ENCODE data around the gene SGCE. TPM values are rescaled to one million over a fixed set of nuclear protein-coding genes. Genes with fewer than 3 reads are reported as not detected.
"Not testable (repeated sequence)": the region's sequence is repeated elsewhere in the genome, so short reads cannot be mapped to it uniquely, and the experiment has no call there.

Gene SGCE
- 1 to 10 TPM in 1 of 2 experiments, under 1 TPM in 1; 0.36 to 1.8 TPM for total RNA-seq
- polyA plus RNA-seq, result 1 to 10 TPM in 1 of 3 donors, not detected in 2; 2.9 TPM
- total RNA-seq, result 0 to 0.35 (median 0.08) reads per million in 6 experiments

DNA sequence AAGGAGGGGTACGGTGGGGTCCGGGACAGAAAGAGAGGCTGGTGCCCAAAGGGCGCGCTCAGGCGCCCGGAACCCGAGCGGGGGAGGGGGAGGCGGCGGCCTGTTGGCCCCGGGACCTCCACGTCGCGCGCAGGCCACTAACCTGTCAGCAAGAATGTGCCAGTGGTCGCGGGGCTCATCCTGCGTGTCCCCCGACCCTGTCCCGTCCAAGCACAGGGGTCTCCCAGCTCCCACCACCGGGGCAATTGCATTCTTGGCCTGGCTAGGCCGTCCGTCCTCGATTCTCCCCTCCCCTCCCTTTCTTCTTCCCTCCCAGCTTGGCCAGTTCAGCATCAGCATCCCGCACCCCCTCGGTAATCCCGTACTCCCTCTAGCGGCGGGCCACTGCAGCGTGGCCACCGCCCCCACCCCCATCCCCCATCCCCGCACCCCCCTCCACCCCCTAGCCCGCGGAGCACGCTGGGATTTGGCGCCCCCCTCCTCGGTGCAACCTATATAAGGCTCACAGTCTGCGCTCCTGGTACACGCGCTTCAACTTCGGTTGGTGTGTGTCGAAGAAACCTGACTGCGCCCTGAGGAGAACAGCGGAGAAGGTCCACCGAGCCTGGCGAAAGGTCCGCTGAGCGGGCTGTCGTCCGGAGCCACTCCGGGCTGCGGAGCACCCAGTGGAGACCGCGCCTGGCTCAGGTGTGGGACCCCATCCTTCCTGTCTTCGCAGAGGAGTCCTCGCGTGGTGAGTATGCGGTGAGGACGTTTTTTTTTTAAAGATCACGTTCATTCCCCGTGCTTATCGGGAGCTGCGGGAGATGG lies at the start of gene SGCE:
Gene SGCE (minus strand): TSS at position 286 of the 810 bp plus-strand sequence. CDS start 35 bp downstream, at position 251.
- Mint-ChIP-seq H3K4me3 (peak within 1 kb of the TSS; percentile 82 to 91 (median 86)), H3K27me3 (peaks cover 14 to 31% (median 29%) of the 10 kb centered on the region in 5 donors), H3K27ac (peak within 1 kb of the TSS in 6 of 10 donors; percentile 12 to 83 (median 44)), H3K36me3 (no peaks in the 10 kb centered on the region), H3K9me3 (peaks cover 0 to 6% (median 0%) of the 10 kb centered on the region in 9 donors), H3K4me1 (peaks cover 7 to 23% (median 20%) of the 10 kb centered on the region in 4 donors)
- no peak for ATAC-seq
- POLR2A ChIA-PET, result no interaction called here
- peak; percentile 6 to 70 (median 29) for DNase-seq

DNA sequence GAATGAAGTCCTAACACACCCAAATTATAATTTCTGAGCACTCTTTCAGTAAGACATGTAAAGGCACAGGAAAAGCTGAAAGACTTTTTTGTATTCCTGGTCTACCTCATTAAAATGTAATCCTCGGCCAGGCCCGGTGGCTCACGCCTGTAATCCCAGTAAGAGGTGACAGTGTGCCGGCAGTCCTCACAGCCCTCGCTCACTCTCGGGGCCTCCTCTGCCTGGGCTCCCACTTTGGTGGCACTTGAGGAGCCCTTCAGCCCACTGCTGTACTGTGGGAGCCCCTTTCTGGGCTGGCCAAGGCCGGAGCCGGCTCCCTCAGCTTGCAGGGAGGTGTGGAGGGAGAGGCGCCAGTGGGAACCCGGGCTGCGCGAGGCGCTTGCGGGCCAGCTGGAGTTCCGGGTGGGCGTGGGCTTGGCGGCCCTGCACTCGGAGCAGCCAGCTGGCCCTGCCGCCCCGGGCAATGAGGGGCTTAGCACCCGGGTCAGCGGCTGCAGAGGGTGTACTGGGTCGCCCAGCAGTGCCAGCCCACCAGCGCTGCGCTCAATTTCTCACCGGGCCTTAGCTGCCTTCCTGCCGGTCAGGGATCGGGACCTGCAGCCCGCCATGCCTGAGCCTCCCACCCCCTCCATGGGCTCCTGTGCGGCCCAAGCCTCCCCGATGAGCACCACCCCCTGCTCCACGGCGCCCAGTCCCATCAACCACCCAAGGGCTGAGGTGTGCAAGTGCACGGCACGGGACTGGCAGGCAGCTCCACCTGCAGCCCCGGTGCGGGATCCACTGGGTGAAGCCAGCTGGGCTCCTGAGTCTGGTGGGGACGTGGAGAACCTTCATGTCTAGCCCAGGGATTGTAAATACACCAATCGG lies 49.5 kb upstream of the SGCE start:
- peaks cover 4 to 13% (median 11%) of the 10 kb centered on the region in 5 donors for H3K27me3 Mint-ChIP-seq
- DNase-seq, H3K4me3 Mint-ChIP-seq, H3K4me1 Mint-ChIP-seq, H3K36me3 Mint-ChIP-seq, H3K9me3 Mint-ChIP-seq, POLR2A ChIA-PET, ATAC-seq, H3K27ac Mint-ChIP-seq: not testable (repeated sequence)

- POLR2A ChIA-PET, result no interaction called here
- no peak for DNase-seq
- Mint-ChIP-seq H3K27me3 (peaks cover 4 to 14% (median 13%) of the 10 kb centered on the region in 5 donors), H3K36me3 (no peaks in the 10 kb centered on the region), H3K4me1 (no peaks in the 10 kb centered on the region), H3K27ac (no peak overlapping the region), H3K4me3 (no peak overlapping the region), H3K9me3 (peaks cover 0 to 3% (median 0%) of the 10 kb centered on the region in 9 donors)
- no peak for ATAC-seq
These were observed 45.6 kb upstream of the SGCE start for GRCh38 chr7:94701555-94701973.

DNA sequence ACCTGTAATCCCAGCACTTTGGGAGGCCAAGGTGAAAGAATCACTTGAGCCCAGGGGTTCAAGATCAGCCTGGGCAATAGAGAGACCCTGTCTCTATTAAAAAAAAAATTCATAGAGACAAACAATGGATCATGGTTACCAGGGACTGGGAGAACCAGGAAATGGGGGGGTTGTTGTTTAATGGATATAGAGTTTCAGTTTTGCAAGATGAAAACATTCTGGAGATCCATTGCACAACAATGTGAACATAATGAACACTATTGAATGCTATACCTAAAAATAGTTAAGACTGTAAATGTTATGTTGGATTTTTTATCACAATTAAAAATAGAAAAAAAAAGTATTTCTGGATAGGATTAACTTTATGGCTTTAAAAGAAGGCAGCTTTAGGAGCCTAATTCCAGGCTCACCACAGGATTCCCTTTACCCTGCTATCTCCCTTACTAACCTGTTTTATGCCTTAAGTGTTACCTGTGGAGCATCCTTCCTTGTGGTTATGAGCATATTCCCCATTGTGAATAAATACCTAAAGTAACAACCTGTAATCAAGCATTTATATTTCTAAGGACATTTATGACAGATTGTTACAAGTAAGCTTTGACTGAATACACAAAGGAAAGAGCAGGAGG lies 45.1 kb upstream of the SGCE start:
- ATAC-seq, result no peak
- POLR2A ChIA-PET, result no interaction called here
- Mint-ChIP-seq H3K4me3 (no peak overlapping the region), H3K9me3 (peaks cover 0 to 5% (median 0%) of the 10 kb centered on the region in 9 donors), H3K4me1 (no peaks in the 10 kb centered on the region), H3K27me3 (peaks cover 4 to 19% (median 13%) of the 10 kb centered on the region in 5 donors), H3K27ac (no peak overlapping the region), H3K36me3 (no peaks in the 10 kb centered on the region)
- no peak for DNase-seq

GRCh38 chr7:94698275-94698674 lies 42.3 kb upstream of the SGCE start:
- no peaks in the 10 kb centered on the region for H3K36me3 Mint-ChIP-seq
- H3K9me3 Mint-ChIP-seq, result peaks cover 0 to 7% (median 0%) of the 10 kb centered on the region in 9 donors
- no peak overlapping the region for H3K27ac Mint-ChIP-seq
- DNase-seq (no peak), ATAC-seq (no peak)
- POLR2A ChIA-PET, result no interaction called here
- peaks cover 6 to 30% (median 10%) of the 10 kb centered on the region in 5 donors for H3K27me3 Mint-ChIP-seq
- no peak overlapping the region for H3K4me3 Mint-ChIP-seq
- H3K4me1 Mint-ChIP-seq, result no peaks in the 10 kb centered on the region

DNA sequence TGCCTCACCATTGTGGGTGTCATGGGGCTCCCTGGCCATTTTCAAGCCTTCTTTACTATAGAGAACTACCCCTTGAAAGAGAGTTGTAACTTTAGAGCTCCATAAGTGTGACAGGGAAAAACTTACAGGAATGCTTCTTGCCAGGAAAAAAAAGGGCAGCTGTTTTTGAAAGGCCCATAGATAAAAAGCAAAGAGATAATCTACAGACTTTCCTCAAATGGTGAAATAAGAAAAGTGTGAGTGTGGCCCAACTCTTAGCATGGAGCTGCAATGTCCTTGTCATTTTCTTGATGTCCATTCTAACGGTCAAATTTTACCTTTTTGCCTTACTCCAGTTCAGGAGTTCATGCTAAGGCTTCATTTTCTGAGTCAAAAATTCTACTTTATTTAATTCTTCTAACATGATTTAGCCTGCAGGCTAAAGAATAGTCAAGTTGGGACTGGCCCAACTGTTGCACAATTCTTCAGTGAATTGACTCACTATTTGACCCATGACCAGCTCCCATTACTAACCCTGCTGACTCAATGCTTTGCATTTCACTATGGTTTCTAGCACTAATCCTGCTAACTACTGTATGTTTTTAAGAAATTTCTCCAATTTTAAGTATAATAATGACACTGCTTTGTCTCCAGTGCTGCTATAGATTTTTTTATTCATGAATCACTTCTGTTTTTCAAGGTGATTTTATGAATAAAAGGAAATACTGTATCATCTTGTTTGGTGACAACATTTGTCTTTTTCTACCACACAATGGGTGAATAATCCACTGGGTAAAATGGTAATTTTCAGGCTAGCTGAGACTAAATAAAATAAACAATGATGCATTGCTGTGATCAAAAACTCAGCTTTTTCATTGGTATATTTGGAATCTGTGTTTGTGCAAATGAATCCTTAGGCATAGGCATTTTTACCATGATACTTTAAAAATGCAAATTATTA lies 41.4 kb upstream of the SGCE start:
- DNase-seq, result no peak
- Mint-ChIP-seq H3K4me1 (no peaks in the 10 kb centered on the region), H3K27me3 (peaks cover 6 to 20% (median 7%) of the 10 kb centered on the region in 5 donors), H3K4me3 (no peak overlapping the region), H3K27ac (no peak overlapping the region), H3K9me3 (peaks cover 0 to 7% (median 0%) of the 10 kb centered on the region in 9 donors), H3K36me3 (no peaks in the 10 kb centered on the region)
- no peak for ATAC-seq
- POLR2A ChIA-PET, result no interaction called here

DNA sequence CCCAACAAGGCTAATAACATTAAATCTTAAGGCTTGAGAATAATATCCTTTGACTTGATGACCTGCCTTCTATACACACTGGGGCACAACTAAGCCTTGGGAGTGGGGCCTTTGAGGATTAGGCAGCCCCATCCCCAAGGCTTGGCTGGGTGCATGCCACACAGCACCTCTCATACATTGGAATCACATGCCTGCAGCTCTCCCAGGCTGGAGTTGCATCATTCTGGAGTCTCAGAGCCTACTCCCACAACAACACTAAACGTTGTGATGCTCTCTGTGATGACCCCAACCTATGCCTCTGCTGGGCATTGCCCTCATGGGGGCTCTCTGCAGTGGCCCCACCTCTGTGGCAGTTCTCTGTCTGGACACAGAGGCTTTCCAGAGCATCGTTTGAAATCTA lies 31.9 kb upstream of the SGCE start:
- Mint-ChIP-seq H3K9me3 (no peaks in the 10 kb centered on the region), H3K27ac (no peak overlapping the region), H3K4me1 (no peaks in the 10 kb centered on the region), H3K4me3 (no peak overlapping the region), H3K27me3 (peaks cover 0 to 18% (median 4%) of the 10 kb centered on the region in 5 donors), H3K36me3 (no peaks in the 10 kb centered on the region)
- ATAC-seq, result no peak
- DNase-seq, result no peak
- POLR2A ChIA-PET, result no interaction called here

GRCh38 chr7:94687076-94687475 lies 31.1 kb upstream of the SGCE start:
- H3K4me1 Mint-ChIP-seq, result no peaks in the 10 kb centered on the region
- POLR2A ChIA-PET, result no interaction called here
- no peak overlapping the region for H3K4me3 Mint-ChIP-seq
- no peaks in the 10 kb centered on the region for H3K36me3 Mint-ChIP-seq
- no peak for ATAC-seq
- peaks cover 0 to 17% (median 4%) of the 10 kb centered on the region in 5 donors for H3K27me3 Mint-ChIP-seq
- no peak overlapping the region for H3K27ac Mint-ChIP-seq
- H3K9me3 Mint-ChIP-seq, result no peaks in the 10 kb centered on the region
- DNase-seq, result no peak

DNA sequence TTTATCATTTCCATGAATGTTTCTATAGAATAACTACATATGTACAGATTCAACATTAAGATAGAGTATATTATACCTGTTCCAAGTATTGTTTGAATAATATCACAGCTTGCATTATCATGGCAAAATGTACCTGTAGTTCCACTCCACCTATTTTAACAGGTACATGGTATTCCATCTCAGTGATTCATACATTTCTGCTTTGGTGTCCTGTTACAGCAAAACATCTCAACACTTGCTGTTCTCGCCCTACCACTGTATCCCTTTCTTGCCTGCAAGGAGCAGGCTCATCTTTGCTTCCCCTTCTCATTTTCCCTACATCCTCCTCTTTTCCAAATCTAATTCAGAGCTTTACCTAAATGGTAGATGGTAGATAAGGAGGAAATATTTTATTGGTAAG lies 27.1 kb upstream of the SGCE start:
- ATAC-seq (no peak), DNase-seq (no peak)
- no peaks in the 10 kb centered on the region for H3K4me1 Mint-ChIP-seq
- no peak overlapping the region for H3K4me3 Mint-ChIP-seq
- H3K9me3 Mint-ChIP-seq, result no peaks in the 10 kb centered on the region
- H3K27me3 Mint-ChIP-seq, result peaks cover 3 to 11% (median 8%) of the 10 kb centered on the region in 5 donors
- no peak overlapping the region for H3K27ac Mint-ChIP-seq
- POLR2A ChIA-PET, result no interaction called here
- no peaks in the 10 kb centered on the region for H3K36me3 Mint-ChIP-seq

- DNase-seq (no peak), ATAC-seq (no peak)
- POLR2A ChIA-PET, result no interaction called here
- Mint-ChIP-seq H3K4me3 (no peak overlapping the region), H3K4me1 (no peaks in the 10 kb centered on the region), H3K9me3 (no peaks in the 10 kb centered on the region), H3K27ac (no peak overlapping the region), H3K27me3 (peaks cover 3 to 18% (median 8%) of the 10 kb centered on the region in 5 donors), H3K36me3 (no peaks in the 10 kb centered on the region)
These were observed 23.4 kb upstream of the SGCE start for GRCh38 chr7:94679358-94679757.

GRCh38 chr7:94676431-94676830 lies 20.5 kb upstream of the SGCE start:
- POLR2A ChIA-PET, result no interaction called here
- peaks cover 2 to 18% (median 8%) of the 10 kb centered on the region in 5 donors for H3K27me3 Mint-ChIP-seq
- H3K27ac Mint-ChIP-seq, result no peak overlapping the region
- DNase-seq (no peak), ATAC-seq (no peak)
- no peaks in the 10 kb centered on the region for H3K4me1 Mint-ChIP-seq
- H3K9me3 Mint-ChIP-seq, result no peaks in the 10 kb centered on the region
- H3K4me3 Mint-ChIP-seq, result no peak overlapping the region
- H3K36me3 Mint-ChIP-seq, result no peaks in the 10 kb centered on the region

DNA sequence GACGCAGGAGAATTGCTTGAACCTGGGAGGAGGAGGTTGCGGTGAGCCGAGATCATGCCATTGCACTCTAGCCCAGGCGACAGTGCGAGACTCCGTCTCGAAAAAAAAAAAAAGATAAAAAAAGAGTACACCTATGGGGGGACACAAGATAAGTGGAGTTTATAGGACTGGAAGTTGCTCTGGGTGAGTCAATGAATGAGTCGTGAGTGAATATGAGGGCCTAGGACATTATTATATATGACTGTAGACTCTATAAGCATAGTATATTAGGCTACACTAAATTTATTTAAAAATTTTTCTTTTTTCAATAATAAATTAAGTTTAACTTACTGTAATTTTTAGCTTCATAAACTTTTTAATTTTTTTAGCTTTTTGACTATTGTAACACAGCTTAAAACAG lies 19.4 kb upstream of the SGCE start:
- Mint-ChIP-seq H3K4me1 (no peaks in the 10 kb centered on the region), H3K27me3 (peaks cover 5 to 25% (median 12%) of the 10 kb centered on the region in 5 donors), H3K4me3 (no peak overlapping the region), H3K27ac (no peak overlapping the region), H3K36me3 (no peaks in the 10 kb centered on the region), H3K9me3 (no peaks in the 10 kb centered on the region)
- no peak for DNase-seq
- no peak for ATAC-seq
- POLR2A ChIA-PET, result no interaction called here

All from naive thymus-derived CD8-positive, alpha-beta T cell (primary cell).